ENCODE measurements around the gene SSR1.

GRCh38 chr6:7316658-7317533 is 3.9 kb upstream of the SSR1 start:
- TF ChIP-seq CTCF (IDR thresholded peaks at IDR 0.05) (no peak), ZFX (IDR thresholded peaks at IDR 0.05; ENCODE audit: borderline replicate concordance) (no peak)

Measured in 22Rv1 (cell line).